CD4-positive, alpha-beta T cell (primary cell): Measurements from ENCODE around the gene RASGRP3. TPM values are rescaled to one million over a fixed set of nuclear protein-coding genes. Genes with fewer than 3 reads are reported as not detected.
"Not testable (repeated sequence)": the region's sequence is repeated elsewhere in the genome, so short reads cannot be mapped to it uniquely, and the experiment has no call there.

Source experiments
- ATAC-seq: fragments of 200-7000 bp; cut with Tn5 transposase; one replicate; pipeline ENCODE4 v1.10.0; 2022; ENCODE audit warnings: mild to moderate bottlenecking; ENCODE audit not compliant: poor library complexity
- CTCF ChIA-PET: fragments of 350-600 bp; sonication (Branson Sonifier 250); formaldehyde crosslinking; loops from one replicate; lab custom pipeline; 2021; ENCODE audit warnings: antibody characterized with exemption, inconsistent platforms; lab: Charles Lee
- POLR2A ChIA-PET: fragments of 350-600 bp; sonication (Branson Sonifier 250); formaldehyde crosslinking; loops from one replicate; lab custom pipeline; 2021; ENCODE audit warnings: antibody characterized with exemption, inconsistent platforms; lab: Charles Lee
- DNase-seq, 14 experiments: peaks; one replicate each; pipeline ENCODE4 v3.0.0-alpha.2; 2013 to 2020; ENCODE audit warnings: mixed read lengths in 2 of 14
- H3K27ac ChIP-seq, 2 donors: one replicate each; pipeline versions ENCODE4 v1.5.1 to v1.7.0; 2013; ENCODE audit warnings: low read length in 2 of 2, low read depth in 1 of 2, mild to moderate bottlenecking in 1 of 2
- H3K27me3 ChIP-seq, 2 experiments: 1 replicate in 1 of 2; 2 replicates in 1 of 2; pipeline versions ENCODE4 v1.6.1 to v1.7.0; 2013; ENCODE audit warnings: low read length in 2 of 2, control low read depth in 1 of 2, mild to moderate bottlenecking in 1 of 2, moderate library complexity in 1 of 2; ENCODE audit not compliant: insufficient read depth in 2 of 2, control insufficient read depth in 1 of 2
- H3K36me3 ChIP-seq: one replicate; pipeline ENCODE4 v1.6.1; 2013; ENCODE audit warnings: low read length, control low read depth; ENCODE audit not compliant: insufficient read depth
- H3K4me1 ChIP-seq: one replicate; pipeline ENCODE4 v1.6.1; 2013; ENCODE audit warnings: low read length, control low read depth; ENCODE audit not compliant: insufficient read depth
- H3K4me3 ChIP-seq: one replicate; pipeline ENCODE4 v1.5.1; 2013; ENCODE audit warnings: mild to moderate bottlenecking, low read length, moderate library complexity
- H3K9me3 ChIP-seq, 2 experiments: 1 replicate in 1 of 2; 2 replicates in 1 of 2; pipeline versions ENCODE4 v1.6.1 to v1.7.0; 2013; ENCODE audit warnings: low read length in 2 of 2, mild to moderate bottlenecking in 2 of 2, control low read depth in 1 of 2, moderate library complexity in 1 of 2; ENCODE audit not compliant: control insufficient read depth in 1 of 2, insufficient read depth in 1 of 2
- H3K27ac Mint-ChIP-seq: one replicate; pipeline ENCODE4 v1.8.0; 2020; ENCODE audit warnings: mixed read lengths
- H3K27me3 Mint-ChIP-seq: one replicate; pipeline ENCODE4 v1.8.0; 2021; ENCODE audit warnings: mixed read lengths
- H3K36me3 Mint-ChIP-seq: one replicate; pipeline ENCODE4 v1.8.0; 2021; ENCODE audit warnings: low read depth, mixed read lengths
- H3K4me1 Mint-ChIP-seq: one replicate; pipeline ENCODE4 v1.8.0; 2021; ENCODE audit warnings: low read depth, mixed read lengths
- H3K4me3 Mint-ChIP-seq: one replicate; pipeline ENCODE4 v1.8.0; 2020; ENCODE audit warnings: mild to moderate bottlenecking, mixed read lengths
- H3K9me3 Mint-ChIP-seq: one replicate; pipeline ENCODE4 v1.8.0; 2020; ENCODE audit warnings: mixed read lengths
- CTCF ChIP-seq: fragments of 200-600 bp; IDR thresholded peaks from one replicate; pipeline ENCODE4 v1.8.0; 2022; ENCODE audit warnings: antibody characterized with exemption, mild to moderate bottlenecking
- intact Hi-C, 2 experiments: fragments of 100-400 bp; cut with DNase I in 1 of 2; cut with micrococcal nuclease in 1 of 2; formaldehyde crosslinking; loops; one replicate each; pipeline versions ENCODE4 v1.15.1 to v1.9.0; 2023 to 2025; cut with DNase I, micrococcal nuclease
- total RNA-seq, 174 experiments: library from RNA in 2 of 174; stranded (reverse) in 2 of 174; gene quantifications; one replicate each; pipeline ENCODE4 v1.2.3 and lab custom pipeline; 2021 to 2026

RASGRP3 gene
- total RNA-seq, 2 experiments from 2014 or later: 5.7 to 7.9 TPM

DNA sequence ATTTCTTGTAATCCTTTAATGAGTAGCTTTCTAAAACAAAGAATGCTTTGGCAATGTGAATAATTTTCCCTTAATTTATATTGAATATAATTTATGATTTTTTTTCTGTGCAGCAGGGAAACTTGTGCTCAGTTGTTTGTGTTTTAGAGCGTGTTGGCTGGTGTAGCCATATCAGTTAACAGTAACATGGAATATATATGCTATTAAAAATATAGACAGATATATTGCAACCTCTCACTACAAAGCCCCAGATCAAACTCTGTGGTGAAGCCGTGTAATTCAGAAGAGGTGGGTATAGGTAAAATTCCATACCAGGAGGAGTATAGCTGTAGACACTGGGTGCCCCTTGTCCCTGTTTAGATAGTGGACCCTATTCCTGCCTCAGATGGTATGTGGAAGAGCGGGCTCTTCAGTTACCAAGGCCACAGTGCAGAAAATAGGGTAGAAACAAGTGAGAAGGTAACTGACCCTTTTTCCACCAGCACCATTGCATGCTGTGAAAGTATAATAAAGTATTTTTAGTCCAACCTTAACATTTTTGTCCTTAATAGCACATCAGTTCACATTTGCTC is 18.1 kb upstream of the RASGRP3 start:
- H3K4me3 ChIP-seq: no peak overlapping the region
- H3K4me1 ChIP-seq: no peaks in the 10 kb centered on the region
- H3K27me3 Mint-ChIP-seq: peaks cover 5% of the 10 kb centered on the region
- ATAC-seq (no peak), DNase-seq (no peak)
- no peak overlapping the region for H3K4me3 Mint-ChIP-seq
- CTCF ChIA-PET: no interaction called here
- peaks cover 2% of the 10 kb centered on the region for H3K9me3 Mint-ChIP-seq
- H3K27me3 ChIP-seq: no peaks in the 10 kb centered on the region
- TF ChIP-seq CTCF: no peak
- H3K27ac Mint-ChIP-seq: no peak overlapping the region
- H3K9me3 ChIP-seq: no peaks in the 10 kb centered on the region
- POLR2A ChIA-PET: no interaction called here
- no peak overlapping the region for H3K27ac ChIP-seq
- H3K36me3 ChIP-seq: no peaks in the 10 kb centered on the region
- no peaks in the 10 kb centered on the region for H3K4me1 Mint-ChIP-seq
- no peaks in the 10 kb centered on the region for H3K36me3 Mint-ChIP-seq
- intact Hi-C loops: no loop called here

DNA sequence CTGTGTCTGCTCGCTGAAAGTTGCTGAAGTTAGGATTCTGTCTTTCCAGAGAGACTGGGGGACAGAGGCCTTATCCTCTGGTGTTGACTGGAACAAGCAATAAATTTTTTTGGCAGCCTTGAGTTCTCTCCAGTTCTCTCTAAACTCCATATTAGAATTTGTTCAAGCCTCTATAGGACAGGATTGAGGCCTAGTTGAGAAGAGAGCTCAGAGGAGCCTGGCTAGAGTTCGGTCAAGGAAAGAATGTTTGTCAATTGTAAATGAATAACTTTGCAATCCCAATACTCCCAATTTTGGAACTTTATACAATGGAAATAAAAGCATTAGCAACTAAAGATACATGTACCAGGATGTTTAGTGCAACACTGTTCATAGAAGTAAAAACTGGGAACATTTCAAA is 16.7 kb upstream of the RASGRP3 start:
- Mint-ChIP-seq H3K36me3 (no peaks in the 10 kb centered on the region), H3K9me3 (no peaks in the 10 kb centered on the region), H3K4me1 (no peaks in the 10 kb centered on the region), H3K27me3 (peaks cover 5% of the 10 kb centered on the region), H3K27ac (no peak overlapping the region), H3K4me3 (no peak overlapping the region)
- ChIA-PET POLR2A (no interaction called here), CTCF (no interaction called here)
- ATAC-seq: no peak
- no peak for TF ChIP-seq CTCF
- Histone ChIP-seq H3K27ac (no peak overlapping the region), H3K4me3 (no peak overlapping the region), H3K4me1 (no peaks in the 10 kb centered on the region), H3K27me3 (no peaks in the 10 kb centered on the region), H3K9me3 (no peaks in the 10 kb centered on the region), H3K36me3 (no peaks in the 10 kb centered on the region)
- intact Hi-C loops: no loop called here
- no peak for DNase-seq

GRCh38 chr2:33462512-33462911 is 13.9 kb upstream of the RASGRP3 start:
- ATAC-seq, POLR2A ChIA-PET, H3K27me3 ChIP-seq, H3K4me1 ChIP-seq, H3K4me3 ChIP-seq, H3K4me1 Mint-ChIP-seq, H3K27me3 Mint-ChIP-seq, DNase-seq, H3K36me3 Mint-ChIP-seq, CTCF ChIA-PET, H3K9me3 Mint-ChIP-seq, intact Hi-C loops, H3K4me3 Mint-ChIP-seq, H3K9me3 ChIP-seq, H3K27ac ChIP-seq, H3K36me3 ChIP-seq, H3K27ac Mint-ChIP-seq: not testable (repeated sequence)

DNA sequence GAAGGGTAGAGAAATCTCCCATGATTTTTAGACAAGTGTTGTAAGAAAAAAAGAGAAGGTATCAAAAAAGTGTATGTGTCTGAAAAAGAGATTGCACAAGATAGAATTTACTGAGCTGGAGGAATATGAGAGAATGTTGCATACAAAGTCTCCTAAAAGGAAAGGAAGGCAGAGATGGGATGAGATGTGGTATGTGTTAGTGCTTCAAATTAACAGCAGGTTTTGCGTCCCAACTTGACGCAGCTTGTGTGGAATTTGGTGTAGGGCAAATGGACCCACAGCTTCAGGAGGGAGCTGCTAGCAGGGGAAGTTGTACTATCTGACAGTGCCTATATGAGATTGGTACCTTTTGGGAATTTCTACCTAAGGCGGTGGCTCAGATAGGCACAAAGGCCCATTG is 9.0 kb upstream of the RASGRP3 start:
- H3K4me1 ChIP-seq: no peaks in the 10 kb centered on the region
- H3K27ac ChIP-seq: no peak overlapping the region
- no peak overlapping the region for H3K4me3 ChIP-seq
- POLR2A ChIA-PET: interaction anchor here (1.0 kb wide), 1 partner anchor 8 kb away, joined by 7 read pairs; the partner anchor contains the start of gene RASGRP3
- H3K36me3 ChIP-seq: no peaks in the 10 kb centered on the region
- intact Hi-C loops: no loop called here
- ATAC-seq (no peak), DNase-seq (no peak)
- no peak for TF ChIP-seq CTCF
- H3K9me3 Mint-ChIP-seq: no peaks in the 10 kb centered on the region
- H3K27me3 Mint-ChIP-seq: no peaks in the 10 kb centered on the region
- H3K4me3 Mint-ChIP-seq: no peak overlapping the region
- H3K36me3 Mint-ChIP-seq: no peaks in the 10 kb centered on the region
- no peaks in the 10 kb centered on the region for H3K27me3 ChIP-seq
- no peaks in the 10 kb centered on the region for H3K9me3 ChIP-seq
- no peaks in the 10 kb centered on the region for H3K4me1 Mint-ChIP-seq
- no peak overlapping the region for H3K27ac Mint-ChIP-seq
- CTCF ChIA-PET: interaction anchor here (1.3 kb wide), 1 partner anchor 8 kb away, joined by 4 read pairs; no protein-coding TSS in a partner anchor
